ENCODE data around the gene FANCC. TPM values are rescaled to one million over a fixed set of nuclear protein-coding genes. Genes with fewer than 3 reads are reported as not detected.

FANCC gene
- total and polyA plus RNA-seq, 2 of the 13 experiments (the other 11 are each of a cell fraction or from before 2014, with no cell fraction given) = 7.4 to 8.6 TPM

GRCh38 chr9:95316794-95317118, 753 bp downstream of the FANCC start (continued):
- TF ChIP-seq ZNF407 (CRISPR knock-in tag; IDR thresholded peaks at IDR 0.05; ENCODE audit: not compliant biosample characterization) = no peak
- TF ChIP-seq ZBTB37 (CRISPR knock-in tag; IDR thresholded peaks at IDR 0.05) = no peak
- TF ChIP-seq ZNF496 (CRISPR knock-in tag; IDR thresholded peaks at IDR 0.05; ENCODE audit: insufficient replicate concordance) = no peak
- 0 out of 2 replicates have a peak, but pooled peaks have one; percentile 41 for TF ChIP-seq ZBTB10 (CRISPR knock-in tag; IDR thresholded peaks at IDR 0.05; ENCODE audit: borderline replicate concordance)
- TF ChIP-seq FOXP4 (CRISPR knock-in tag; IDR thresholded peaks at IDR 0.05) = 0 out of 2 replicates have a peak, but pooled peaks have one; percentile 8
- TF ChIP-seq HNRNPK (IDR thresholded peaks at IDR 0.05; ENCODE audit: low read depth, low read length, poor library complexity, severe bottlenecking) = no peak
- TF ChIP-seq PPARG (CRISPR knock-in tag; conservative IDR thresholded peaks at IDR 0.05) = 0 out of 2 replicates have a peak, but pooled peaks have one; percentile 23
- TF ChIP-seq KDM5A (IDR thresholded peaks at IDR 0.05; ENCODE audit: borderline replicate concordance, low read length) = no peak; the same call in 1 of the 2 replicates
- TF ChIP-seq KAT2B (IDR thresholded peaks at IDR 0.05; ENCODE audit: borderline replicate concordance, low read depth, low read length) = no peak
